GM19468 (cell line): ENCODE measurements around the gene MTMR10.

ENCODE experiments used
- ATAC-seq: cut with Tn5 transposase; IDR thresholded peaks from one replicate; pipeline ENCODE4 v1.9.1; 2021; ENCODE audit warnings: mild to moderate bottlenecking, moderate library complexity, moderate number of reproducible peaks; ENCODE audit not compliant: unreplicated experiment; ENCODE audit errors: extremely low read depth

Gene MTMR10

DNA sequence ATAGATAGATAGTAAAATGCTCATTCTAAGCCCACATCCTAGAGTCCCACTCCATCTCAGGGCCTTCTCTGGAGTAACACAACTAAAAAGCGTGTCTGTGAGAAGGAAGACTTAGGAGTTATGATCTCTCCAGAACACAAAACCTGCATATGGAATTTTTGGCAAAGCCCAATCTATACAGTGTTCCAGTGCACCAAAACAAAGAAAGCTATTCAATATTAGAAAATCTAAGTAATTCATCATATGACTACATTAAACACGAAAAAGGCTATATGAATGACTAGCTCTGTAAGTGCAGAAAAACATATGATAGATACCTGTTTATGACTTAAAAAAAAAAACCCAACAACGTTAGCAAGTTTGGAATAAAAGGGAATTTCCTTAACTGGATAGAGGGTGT is 27.7 kb downstream of the MTMR10 start:
- no peak for ATAC-seq

DNA sequence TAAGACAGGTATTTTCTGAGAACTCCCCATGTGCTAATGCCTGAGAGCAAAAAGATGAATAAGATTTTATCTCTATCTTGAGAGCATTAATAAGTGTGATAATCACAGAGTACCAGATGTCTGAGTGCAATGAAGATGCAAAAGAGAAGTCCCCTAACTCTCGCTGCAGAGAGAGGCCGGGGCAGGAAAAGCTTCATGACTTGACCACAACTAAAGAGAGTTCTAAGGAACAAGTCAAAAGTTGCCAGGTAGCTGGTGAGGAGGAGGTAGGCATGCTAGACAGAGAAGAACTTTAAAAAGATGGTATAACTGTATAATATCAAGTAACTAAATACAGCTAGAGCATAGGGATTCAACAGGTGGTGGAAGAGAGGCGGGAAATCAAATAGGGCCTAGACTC is 28.8 kb downstream of the MTMR10 start:
- ATAC-seq = no peak

DNA sequence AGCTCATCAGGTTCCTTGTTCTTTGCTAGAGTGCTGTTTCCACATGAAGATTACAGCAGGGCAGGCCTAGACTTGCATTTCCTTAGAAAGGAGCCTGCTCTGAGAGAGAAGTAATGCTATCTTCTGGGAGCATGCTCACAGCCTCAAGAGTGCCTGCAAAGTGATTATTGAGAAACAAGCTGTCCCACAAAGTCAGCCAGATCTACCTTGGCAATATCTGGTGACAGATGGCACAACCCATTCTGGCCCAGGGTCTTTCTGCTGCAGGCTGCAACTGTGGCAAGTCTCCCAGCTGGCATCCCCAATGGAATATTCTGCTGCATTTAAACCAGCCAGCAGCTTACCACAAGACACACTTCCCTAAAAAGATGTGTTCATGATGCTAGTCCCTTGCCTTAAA is 29.3 kb downstream of the MTMR10 start:
- ATAC-seq = no peak

DNA sequence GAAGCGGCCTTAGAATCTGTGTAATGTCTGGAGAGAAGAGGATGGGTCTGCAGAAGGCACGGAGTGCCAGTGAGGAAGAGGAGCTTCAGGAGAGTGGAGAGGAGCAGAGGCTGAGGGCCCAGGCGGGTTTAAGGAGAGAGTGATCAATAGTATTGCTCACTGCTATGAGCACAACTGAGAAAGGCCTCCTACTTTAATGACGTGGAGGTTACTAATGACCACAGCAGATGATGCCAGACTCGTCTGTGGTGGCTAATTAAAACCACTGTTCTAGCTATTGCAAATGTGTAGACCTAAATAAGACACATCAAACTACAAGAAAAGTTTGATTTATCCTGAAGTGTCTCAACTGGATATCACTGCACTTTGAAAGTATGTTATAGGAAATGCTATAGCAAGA is 33.2 kb downstream of the MTMR10 start:
- ATAC-seq = no peak

DNA sequence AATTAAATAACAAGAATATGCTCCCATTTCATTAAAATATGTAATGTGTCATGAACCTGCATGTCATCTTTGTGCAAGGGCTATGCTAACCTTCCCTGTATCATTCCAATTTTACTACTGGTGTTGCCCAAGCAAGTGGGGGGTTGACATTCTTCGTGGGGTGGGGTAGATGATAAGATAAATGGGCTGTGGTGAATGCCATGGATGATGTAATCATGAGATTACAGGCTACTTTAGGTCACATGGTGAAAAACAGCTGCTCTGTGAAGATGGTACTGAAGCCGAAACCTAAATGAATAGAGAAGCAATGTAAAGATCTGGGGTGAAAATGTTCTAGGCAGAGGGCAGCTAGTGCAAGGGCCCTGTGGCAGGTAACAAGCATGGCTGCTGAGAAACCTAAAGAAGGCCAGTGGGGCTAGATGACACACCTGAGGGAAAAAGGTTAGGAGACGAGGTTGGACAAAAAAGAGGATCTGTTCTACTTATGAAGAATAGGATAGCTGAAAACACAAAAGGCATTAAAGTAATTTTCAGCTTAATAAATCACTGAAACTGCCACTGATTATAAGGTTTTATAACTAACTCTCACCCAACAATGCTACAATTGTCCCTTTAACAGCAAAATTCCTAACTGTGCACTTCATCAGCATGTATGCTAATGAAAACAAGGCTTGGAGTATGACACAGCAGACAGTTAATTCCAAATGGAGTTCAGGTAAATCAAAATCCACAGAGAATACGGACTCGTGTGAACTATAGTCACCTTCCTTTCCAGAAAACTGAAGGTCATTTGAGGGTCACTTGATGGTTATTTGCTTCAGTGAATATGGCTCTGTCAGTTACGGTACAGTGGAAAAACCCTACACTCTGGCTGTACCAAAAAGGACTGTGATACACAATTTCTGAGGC is 35.0 kb downstream of the MTMR10 start:
- no peak for ATAC-seq

DNA sequence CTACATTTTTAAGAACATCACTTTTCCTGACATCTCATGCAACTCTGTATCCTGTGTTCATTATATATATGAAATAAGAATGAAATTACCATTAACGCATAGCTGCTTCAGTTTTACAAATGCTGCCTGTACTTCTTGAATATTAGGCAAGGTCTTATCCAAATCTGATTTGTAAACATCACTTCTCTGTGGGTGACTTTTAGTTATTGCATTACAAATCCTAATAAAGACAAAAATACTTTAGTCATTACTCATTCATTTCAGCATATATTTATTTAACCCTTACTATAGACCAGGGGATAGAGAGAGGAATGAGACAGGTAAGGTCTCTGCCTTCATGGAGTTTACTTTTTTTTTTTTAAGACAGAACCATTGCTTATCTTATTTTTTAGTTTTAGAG is 36.8 kb downstream of the MTMR10 start:
- no peak for ATAC-seq

DNA sequence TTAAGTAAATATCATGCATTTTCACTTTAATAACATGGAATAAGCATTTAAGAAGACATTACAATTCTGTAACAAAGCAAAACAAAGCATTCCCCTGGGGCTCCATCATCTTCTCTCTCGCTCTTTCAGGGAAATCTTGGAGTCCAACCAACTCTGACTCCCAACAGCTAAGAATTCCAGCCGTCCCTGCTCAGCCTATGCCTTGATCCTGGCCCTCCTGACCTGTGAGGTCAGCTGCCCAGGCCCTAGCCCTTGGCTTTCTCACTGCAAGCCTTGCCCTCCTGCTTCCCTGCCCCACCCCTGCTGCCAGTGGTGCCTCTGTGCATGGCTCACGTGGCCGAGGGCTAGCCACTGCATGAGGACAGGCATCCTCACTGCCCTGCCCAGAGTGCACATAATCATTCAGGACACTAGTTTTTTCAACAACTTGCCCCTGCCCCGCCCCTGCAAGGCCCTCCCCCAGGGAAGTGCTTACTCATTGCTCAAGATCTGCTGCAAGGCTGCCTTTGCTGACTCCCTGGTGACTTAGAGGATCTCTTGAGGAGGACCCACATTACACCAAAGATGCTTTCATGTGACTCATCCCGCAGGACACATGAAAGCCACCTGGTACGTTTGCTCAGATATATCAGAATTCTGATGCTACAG is 37.6 kb downstream of the MTMR10 start:
- no peak for ATAC-seq

DNA sequence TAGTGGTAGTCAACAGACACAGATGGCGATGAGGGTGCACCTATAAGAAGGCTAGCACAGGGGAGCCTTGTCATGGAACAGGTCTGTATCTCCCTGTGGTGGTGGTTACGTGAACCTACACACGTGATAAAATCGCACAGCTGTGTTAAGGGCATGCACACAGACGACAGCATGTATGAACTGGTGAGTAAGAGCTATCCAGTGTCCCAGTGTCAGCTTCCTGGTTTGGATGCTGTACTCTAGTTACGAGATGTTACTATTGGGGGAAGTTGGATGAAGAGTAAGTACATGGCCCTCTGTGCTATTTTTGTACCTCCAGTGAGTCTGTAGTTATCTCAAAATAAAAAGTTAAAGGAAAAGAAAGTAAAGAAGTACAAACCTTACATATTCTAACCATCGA is 38.2 kb downstream of the MTMR10 start:
- ATAC-seq = no peak

DNA sequence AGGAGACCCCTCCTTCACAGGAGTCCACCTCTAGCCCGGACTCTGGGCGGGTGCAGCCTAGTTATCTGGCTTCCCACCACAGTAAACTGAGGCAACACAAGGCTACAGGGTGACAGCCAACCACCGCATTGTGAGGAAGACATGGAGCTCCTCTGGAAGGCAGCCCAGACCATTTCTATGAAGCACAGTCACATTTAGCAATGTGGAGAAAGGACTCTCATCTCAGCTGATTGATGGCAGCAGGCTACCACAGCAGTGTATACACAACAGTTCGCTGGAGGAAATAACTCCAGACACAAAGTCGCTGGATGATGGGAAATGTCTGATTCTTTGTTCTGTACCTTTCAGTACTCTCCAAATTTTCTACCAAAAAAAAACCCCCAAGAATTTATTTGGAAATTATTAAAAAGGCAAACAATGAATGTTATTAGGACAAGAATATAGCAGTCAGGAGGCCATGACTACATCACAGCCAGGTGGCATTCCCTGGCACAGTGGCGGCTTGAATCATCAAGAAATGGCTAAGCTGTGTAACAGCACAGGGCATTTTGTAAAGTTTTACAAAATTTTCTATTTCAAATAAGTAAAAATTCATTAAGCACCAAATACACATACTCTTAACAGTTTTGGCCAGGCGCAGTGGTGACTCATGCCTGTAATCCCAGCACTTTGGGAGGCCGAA is 47.6 kb downstream of the MTMR10 start:
- ATAC-seq = no peak

DNA sequence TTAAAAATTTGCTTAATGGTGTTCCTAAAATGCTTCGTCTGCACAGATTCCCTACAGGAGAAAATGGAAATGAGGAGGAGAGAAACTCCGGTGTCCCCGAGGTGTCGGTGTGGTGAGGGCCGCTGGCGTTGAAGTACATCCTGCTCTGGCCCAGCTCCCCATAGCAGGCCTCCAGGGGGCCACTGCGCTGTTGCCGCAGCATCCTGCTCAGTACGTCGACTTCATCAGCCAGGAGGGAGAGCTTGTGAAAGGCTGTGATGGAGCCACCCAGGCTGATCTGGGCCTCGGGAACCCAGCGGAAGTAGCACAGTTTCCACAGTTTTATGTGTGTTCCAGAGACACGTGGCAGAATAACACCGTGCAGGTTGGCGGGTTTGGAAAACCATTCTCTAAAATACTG is 49.9 kb downstream of the MTMR10 start:
- ATAC-seq = no peak

DNA sequence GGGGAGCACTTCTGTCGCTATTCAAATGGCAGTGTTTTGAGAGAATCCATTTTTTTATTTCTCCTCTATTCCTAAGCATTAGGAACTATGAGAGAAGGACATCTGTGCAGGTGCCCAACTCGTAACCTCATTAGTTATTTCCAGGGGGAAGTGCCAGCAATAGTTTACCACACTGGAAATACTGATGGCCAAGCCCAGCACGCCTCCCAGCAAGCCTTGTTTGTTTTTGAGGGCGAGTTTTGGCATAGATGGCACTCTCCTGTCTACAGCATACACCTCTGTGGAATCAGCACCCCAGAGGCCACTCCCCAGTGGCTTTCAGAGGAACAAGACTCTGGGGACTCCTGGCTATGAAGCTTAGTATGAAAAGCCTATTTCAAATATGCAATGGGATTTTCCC is 51.1 kb downstream of the MTMR10 start:
- ATAC-seq = no peak

DNA sequence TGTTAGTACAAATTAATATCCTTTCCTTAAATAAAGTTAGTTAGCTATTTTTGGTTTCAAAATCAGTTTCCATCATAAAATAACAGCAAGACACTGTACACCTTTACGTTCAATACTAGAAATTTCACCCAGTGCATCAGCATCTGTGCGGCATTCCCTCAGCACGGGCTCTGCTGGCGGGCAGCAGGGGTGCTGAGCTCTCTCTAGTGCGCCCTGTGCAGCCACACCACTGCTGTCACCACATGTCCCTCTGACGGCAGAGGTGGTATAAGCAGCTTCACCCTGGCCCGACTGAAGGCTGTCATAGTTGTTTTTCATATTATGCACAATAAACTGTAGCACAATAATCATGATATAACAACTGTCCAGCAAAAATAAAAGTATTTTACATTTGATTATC is 52.3 kb downstream of the MTMR10 start:
- no peak for ATAC-seq

DNA sequence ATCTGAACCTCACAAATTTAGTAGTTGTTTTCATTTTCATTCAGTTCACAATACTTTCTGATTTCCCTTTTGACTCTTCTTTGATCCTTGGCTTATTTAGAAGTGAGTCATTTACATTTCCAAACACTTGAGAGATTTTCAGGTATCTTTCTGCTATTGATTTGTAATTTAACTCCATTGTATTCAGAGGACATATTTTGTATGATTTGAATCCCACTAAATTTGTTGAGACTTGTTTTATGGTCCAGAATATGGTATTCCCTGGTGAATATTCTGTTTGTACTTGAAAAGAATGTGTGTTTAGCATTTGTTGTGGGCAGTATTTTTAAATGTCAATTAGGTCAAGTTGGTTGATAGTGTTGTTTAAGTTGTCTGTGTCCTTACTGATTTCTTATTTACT is 58.1 kb downstream of the MTMR10 start:
- no peak for ATAC-seq

DNA sequence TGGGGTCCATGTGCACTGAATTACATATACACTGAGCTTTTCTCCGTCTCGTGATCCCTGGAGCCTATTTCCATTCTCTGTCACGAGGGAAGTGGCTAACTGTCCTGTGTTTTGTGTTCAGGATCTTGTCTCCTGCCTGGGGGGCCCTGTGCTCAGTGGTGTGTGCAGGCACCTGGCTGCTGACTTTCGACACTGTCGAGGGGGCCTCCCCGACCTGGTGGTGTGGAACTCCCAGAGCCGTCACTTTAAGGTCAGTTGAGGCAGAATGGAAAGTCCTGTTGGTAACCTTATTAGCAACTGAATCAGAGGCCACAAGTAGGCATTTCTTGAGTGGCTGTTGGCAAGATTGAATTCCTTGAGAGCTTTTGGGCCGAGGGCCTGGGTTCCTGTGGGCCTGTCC is 61.0 kb downstream of the MTMR10 start:
- ATAC-seq = no peak

DNA sequence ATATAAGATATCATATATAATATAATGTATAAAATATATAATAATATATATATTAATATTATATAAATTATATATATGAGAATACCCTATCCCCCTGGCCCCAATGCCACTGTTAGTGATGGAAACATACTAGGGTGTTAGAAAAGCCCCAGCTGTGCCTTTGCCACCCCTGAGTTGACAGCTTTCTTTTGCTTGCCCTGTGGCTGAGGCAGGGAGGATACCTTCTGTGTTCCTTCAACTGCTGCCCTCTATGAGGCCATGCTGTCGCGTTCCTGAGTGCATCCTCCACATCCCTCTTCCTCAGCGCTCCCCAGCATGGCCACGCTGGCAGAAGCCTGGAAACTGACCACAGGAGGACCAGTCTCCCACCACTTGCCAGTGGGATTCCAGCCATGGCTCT is 61.4 kb downstream of the MTMR10 start:
- ATAC-seq = no peak

DNA sequence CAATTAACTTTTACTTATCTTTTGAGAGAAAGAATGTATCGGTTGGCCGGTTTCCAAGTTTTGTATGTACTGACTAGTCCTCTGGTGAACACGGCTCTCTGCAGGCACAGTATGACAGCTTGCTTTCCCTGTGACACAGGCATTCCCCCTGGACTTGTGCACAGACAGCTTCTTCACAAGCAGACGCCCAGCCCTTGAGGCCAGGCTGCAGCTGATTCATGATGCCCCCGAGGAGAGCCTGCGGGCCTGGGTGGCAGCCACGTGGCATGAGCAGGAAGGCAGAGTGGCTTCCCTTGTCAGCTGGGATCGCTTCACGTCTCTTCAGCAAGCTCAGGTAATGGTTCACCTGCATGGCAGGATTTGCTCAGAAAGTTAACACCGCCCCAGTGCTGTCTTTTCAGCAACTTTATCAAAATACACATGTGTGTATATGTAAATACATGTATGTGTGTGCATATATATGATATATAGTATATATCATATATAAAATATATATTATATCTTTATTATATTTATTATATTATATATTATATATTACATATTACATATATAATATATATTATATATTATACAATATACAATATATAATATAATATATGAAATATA is 62.3 kb downstream of the MTMR10 start:
- no peak for ATAC-seq

DNA sequence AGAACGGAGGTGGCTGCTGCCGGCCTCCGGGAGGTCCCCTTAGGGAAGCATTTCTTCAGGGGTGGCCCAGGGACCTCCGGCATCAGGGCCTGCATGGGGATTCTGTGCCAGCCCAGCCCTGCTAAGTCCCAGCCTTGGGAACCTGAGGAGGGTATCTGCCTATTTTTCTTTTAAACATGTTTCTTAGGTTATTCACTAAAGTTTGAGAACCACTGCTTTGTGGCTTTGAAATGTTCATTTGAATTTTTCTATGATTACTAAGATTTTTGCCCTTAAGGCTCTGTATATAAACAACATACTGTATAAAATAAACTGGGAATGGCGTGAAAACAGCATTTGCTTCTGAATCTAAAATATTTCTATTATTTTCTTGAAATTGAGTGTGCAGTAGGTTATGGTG is 63.4 kb downstream of the MTMR10 start:
- no peak for ATAC-seq

DNA sequence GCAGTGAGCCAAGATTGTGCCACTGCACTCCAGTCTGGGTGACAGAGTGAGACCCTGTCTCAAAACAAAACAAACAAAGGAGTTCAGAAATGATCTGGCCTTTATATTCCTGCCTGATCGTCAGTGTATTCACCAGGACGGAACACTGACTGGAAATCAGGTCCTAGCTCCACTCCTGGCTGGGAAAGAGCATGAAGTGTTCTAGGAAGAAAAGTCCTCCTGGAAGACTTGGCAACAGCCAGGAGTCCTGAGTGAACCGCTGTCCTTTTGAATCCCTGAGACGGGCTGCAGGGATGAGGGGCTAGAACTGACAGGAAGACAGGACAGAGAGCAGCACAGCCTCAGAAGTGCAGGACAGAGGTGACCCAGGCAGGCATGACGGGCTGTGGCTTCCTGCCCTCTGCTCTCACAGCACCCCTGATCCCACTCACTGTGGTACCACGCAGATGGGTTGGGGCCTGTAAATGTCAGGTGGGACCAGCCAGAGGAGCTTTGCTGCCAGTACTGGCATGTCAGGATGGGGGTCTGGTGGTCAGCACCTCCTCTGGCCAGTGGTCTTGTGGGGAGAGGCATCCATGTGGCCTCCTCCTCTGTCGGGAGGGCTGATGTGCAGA is 64.2 kb downstream of the MTMR10 start:
- ATAC-seq = no peak

DNA sequence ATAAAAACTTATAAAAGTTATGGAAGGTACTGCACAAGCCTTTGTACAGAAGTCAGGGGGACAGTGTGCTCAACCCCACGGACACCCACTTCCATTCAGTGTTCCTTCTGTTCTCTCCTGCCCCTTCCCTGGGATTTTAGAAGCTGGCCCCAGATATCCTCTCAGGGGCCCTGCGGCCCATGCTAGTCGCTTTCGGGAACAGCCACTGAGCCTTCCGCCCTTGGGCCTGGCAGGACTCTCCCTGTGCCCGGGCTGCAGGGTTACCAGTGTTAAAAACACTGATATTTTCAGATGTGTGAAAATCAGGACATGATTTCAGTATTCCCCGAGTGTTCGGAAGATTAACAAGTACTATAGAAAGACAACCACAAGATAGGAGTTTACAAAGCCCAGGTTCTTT is 65.3 kb downstream of the MTMR10 start:
- ATAC-seq = no peak

DNA sequence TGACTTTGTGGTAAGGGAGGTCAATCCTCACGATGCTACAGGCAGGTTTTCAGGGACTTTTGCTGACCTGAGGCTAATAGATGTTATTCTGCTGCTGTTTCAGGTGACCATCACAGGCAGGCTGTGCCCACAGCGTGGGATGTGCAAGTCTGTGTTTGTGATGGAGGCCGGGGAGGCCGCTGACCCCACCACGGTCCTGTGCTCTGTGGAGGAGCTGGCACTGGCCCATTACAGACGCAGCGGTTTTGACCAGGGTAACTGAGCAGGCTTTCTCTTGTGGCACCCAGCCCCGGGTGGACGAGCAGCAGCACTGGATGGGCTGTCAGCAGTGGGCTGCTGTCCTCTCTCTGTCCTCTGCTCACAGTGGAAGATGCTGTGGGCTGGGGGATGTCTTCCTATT is 65.7 kb downstream of the MTMR10 start:
- no peak for ATAC-seq
